Stimulated activated CD4-positive, alpha-beta T cell treated with anti-CD3 and anti-CD28 coated beads, Interleukin-1b, Interleukin-23, amount 100 ng/mL, for 1 hour (primary cell): ENCODE results near the gene COBLL1.

Experiments used
- DNase-seq, 2 donors: peaks; one replicate each; pipeline ENCODE4 v3.0.0-alpha.2; 2020; ENCODE audit warnings: low read depth in 2 of 2

The COBLL1 gene

DNA sequence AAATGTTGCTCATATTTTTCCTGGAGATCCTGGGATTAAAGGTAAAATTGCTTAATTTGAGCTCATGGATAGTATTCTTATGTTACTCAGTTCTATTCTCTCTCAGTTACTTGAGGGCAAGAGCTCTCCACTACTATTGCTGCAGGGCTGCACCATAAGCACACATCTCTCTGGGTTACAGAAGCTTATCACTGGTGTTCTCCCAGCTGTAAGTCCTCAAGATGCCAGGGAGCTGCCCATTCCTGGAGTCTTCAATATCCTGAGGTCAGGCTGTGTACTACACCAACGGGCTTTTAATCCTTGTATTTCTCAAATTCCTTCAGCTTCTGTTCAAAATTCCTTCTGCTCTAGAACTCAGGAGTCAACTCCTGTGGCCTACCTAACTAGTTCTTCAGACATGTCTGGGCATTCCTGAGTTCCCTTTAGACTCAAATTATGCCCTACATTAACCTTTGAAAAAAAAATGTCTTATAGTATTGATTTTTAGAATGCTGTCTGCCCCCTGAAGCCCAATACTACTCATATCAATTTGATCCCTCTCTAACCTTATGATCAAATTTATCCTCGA is 17.7 kb upstream of the COBLL1 start:
- no peak for DNase-seq

DNA sequence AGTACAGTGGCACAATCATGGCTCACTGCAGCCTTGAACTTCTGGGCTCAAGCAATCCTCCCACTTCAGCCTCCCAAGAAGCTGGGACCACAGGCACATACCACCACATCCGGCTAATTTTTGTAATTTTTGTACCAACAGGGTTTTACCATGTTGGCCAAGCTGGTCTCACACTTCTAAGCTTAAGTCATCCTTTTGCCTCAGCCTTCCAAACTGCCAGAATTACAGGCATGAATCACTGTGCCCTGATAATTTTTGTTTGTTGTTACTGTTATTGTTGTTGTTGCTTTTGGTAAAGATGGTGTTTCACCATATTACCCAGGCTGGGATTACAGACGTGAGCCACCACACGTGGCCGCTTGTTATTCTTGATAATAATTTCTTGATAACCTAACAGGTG is 10.5 kb upstream of the COBLL1 start:
- DNase-seq = no peak

DNA sequence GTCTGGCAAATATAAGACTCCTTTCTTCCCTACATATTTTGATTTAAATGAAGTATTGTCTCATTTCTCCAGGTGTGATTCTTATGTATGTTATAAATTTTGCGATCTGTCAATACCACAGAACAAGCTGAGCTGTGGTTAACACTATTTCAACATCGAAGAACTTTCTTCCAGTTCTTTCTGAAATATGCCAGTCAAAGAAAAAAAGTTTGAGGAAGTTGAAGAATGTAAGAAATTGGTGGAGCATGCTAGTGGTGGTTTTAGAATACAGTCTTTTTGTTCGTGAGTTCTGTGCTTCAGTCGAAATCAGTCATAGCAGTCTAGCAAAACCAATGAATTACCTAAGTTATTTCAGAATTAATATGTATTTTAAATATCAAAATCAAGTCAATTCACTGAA is 8.6 kb upstream of the COBLL1 start:
- no peak for DNase-seq

DNA sequence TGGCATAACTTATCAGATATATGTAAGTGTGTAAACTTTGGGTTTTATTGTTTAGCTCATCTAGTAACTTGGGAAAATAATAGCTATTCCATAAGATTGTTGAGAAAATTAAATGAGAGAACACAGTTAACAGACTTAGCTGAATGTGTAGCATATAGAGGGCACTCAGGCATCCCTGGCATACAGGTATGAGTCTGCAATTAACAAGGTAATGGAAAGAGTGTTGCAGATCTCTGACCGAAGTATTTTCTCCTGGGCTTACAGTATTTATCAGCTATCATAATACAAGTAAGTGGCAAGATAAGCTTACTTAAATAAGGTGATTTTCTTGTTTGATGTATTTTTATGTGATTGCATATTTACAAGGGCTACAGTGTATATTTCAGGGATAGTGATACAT is 7.9 kb upstream of the COBLL1 start:
- no peak for DNase-seq

DNA sequence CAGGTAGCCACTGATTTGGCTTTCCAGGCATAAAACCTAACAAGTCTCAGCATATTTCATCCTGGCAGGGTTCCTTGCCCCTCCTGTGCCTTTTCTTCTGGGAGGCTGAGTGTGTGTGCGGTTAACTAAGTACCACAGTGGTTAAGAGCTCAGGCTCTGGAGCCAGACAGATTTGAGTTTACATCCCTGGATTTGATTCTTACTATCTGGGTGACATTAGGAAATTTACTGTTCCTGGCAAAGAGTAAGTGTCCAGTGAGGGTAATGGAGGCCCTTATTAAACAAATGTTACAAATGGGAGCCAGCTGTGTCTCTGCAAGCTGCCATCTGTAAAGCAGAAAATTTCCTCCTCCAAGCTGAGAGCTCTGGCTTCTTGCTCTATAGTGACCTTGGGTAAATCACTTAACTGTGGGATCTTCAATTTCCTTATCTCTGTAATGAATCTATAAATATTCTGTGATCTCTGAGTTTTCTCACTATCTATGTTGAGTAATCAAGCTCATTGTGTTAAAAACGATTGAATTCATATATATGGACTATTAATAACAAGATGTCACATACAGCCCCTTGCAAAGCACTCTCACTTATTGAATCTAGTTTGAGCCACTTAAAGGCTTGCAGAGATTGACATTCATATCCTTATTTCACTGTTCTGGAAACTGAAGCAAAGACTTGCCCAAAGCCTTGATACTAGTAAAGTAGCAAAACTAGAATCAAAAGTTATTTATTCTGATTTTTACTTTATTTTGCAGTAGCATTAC is 6.5 kb upstream of the COBLL1 start:
- DNase-seq = no peak

DNA sequence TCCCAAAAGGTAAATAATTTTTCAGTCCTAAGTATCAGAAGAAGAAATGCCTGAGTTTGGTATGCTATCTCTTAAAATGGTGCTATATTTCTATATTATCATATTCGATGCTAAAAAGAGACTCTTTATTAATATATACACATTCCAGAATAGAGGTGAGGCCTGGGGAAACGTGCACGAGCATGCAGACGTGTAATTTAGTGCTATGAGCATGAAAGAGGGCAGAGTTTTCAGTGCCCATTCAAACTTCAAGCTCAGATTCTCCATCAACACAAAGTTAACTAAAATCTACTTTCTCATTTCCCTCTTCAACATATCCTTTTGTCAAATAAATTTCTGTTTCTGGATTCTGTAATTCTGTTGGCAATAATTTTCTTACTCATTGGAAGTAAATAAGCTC is 5.7 kb upstream of the COBLL1 start:
- no peak for DNase-seq

DNA sequence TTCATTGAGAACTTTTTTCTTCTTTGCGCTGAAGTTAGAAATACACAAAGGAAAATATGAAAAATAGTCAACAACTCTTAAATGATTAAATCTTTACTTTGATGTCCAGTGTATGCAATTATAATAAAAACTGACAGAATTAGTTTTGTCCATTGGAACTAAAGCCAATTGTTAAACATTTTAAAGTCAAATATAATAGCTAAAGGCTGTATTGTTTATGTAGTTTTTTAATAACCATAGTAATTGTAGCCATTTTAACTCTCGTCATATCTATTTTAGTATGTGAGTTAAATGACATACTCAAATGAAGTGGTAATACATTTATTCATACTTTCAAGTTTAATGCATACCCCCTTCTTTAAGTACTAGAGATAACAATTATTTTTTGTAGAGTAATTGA is 4.7 kb upstream of the COBLL1 start:
- DNase-seq = no peak

DNA sequence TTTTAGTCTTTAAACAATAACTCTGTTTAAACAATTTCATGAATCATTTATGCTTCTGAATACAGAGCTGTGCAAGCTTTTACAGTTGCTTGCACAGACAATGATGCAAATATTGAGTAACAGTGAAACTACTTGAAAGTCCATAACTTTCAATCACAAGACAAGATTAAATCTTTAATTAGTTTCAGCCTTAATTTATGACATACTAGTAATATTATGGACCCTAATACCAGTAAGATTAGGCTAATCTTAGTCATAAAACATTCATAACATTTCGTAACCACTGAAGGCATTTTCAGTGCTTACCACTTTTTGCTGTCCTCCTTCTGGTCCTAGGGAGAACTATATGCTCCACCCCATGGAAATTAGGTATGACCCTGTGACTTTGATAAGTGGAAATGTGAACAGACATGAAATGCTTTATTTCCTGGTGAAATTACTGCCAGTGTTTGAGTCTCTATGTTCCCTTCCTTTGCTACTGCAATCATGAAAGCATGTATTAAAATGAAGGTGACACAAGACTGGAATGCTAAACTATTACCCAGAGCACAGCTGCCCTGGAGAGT is 1.8 kb upstream of the COBLL1 start:
- DNase-seq = no peak

DNA sequence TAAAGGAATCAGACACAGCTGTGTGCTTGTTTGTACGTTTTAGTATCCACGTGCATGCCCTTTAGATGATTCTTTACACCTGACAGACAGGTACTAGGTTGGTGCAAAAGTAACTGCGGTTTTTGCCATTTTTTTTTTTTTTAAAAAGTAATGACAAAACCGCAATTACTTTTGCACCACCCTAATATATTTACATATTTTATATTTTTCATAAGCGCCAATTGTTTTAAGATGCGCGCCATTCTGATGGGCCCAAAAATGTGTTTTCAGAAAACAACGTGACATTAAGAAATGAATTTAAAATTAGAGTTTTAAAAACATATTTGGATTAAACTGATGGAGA is 972 bp upstream of the COBLL1 start:
- no peak for DNase-seq

DNA sequence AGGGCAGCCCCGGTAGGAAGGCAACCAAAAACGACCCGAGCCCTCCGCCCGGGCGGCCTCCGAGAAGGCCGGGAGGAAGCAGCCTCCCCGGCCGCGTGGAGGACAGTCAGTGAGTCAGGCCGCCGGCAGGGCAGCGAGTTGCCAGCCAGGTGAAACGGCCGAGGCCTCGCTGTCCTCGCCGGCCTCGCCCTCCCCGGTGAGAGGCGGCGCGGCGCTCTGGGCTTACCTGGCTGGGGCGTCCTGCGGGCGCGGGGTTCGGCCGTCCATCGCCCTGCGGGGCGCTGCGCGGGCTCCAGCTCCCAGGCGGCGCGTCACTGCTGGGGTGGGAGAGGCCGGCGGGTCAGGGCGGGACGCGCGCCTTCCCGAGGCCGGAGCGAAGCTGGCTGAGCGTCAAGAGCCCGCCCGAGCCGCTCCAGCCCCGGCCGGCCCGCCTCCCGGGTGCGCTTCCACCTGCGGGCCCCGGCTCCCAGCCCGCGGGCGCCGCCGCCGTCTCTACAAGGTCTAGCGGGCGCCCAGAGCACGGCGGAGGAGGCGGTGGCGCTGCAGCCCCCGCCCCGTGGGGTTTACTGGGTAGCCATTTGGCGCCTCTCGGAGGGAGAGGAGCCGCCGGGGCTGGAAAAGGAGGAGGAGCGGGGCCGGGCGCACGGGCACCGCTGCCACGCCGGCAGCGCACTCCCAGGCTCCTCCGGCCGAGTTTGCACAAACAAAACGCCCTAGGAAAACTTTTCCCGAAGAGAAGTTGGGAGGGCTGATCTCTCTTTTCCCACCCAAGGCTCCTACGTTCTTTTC is 499 bp downstream of the COBLL1 start:
- DNase-seq = no peak

DNA sequence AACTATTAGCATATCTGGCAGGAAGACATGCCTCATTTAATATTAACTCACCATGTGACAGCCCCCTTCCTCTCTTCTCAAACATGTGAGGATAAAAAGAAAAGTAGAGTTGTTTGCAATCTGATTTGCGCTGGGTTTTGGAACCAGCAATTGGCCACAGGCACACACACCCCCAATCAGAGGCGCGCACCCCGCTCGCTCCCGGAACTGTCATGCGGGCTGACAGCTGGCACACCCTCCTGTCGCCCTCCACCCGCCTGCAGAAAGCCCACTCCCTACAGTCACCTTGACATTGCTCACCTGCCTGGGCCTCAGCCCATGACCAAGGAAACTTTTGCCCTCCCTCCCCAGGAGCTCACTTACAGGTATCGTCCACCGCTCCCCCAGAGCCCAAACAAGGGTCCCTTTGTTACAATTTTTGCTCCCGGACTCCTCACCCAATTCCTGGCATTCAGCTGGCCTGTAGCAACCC is 1.1 kb downstream of the COBLL1 start:
- DNase-seq = no peak

DNA sequence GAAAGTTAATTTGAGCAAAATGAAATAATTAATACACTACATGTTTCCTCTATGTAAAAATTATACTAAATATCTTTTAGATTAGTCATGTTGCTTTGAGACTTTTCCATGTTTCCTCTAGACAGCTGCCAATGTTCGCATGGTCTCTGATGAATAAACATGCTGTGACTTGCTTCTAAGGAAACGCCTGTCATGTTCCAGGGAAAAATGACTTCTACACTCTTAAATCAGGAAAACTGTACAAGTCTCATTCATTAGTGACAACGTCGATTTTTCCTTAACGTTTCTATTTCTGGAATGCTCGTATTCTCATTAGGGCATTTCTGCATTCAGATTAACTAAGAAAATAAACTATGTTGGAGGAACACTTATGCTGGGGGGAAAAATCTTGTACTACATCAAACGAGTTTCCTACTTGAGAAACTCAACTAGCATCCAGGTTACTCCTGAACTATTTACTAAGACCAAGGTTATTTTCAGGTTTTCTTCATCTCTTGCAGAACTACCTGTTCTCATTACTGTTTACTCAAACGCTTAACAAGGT is 1.6 kb downstream of the COBLL1 start:
- DNase-seq = no peak

DNA sequence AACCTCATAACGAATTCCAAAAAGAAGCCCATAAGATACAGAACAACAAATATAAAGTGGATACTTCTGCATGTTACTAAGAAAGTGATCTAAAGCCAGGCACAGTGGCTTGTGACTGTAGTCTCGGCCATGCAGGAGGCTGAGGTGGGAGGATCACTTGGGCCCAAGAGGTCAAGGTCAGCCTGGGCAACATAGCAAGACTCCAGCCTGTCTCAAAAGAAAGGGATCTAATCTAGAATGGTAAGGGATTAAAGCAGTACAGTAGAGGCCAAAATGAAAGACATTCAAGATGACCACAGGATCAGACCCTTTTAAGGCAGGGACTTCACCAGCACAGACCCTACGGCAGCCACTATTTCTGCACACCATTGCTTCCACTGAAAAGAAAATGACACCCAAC is 3.8 kb downstream of the COBLL1 start:
- no peak for DNase-seq

DNA sequence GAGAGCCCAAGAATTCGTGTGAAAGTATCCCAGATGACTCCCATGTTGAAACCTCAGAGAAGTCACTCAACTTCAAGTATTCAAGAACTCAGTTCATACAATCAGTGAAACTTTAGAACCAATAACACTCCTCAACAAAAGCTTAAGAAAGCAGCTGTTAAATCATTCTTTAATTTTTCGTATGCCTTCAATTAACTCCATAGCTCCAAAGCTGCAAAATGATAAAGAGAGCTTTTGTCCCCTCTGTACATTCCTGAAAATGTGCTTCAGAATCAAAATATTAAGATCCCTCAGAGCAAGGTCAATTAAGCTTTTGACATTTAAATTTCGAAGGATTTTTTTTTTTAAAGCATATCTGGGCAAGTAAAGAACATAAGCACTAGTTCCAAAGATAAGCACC is 4.7 kb downstream of the COBLL1 start:
- DNase-seq = no peak

DNA sequence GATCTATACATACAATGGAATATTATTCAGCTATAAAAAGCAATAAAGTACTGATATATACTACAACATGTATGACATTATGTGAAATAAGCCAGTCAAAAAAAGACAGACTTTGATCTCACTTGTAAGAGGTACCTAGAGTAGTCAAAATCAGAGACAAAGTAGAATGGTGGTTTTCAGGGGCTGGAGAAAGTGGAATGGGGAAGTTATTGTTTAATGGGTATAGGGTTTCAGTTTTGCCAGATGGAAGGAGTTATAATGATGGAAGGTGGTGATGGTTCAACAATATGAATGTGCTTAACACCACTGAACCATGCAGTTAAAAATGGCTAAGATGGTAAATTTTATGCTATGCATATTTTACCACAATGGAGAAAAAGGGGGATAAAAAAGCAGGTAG is 6.3 kb downstream of the COBLL1 start:
- no peak for DNase-seq

DNA sequence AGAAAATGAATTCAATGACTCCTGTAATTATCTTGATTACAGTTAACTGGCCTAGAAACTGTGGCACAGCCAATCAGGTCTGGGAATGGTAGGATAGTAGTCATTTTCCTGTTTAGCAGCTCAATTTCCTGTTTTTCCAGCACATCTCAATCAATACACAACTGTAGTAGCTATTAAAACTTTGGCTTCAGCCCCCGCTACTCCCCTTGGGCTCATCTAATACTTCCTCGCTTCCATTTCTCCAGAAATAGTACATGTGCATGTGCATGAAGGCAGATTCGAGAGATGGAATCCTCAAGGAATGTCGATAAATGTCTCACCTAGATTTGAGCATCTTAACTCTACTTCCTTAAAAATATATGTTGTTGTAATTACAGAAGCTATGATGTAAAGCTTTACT is 9.7 kb downstream of the COBLL1 start:
- DNase-seq = no peak

DNA sequence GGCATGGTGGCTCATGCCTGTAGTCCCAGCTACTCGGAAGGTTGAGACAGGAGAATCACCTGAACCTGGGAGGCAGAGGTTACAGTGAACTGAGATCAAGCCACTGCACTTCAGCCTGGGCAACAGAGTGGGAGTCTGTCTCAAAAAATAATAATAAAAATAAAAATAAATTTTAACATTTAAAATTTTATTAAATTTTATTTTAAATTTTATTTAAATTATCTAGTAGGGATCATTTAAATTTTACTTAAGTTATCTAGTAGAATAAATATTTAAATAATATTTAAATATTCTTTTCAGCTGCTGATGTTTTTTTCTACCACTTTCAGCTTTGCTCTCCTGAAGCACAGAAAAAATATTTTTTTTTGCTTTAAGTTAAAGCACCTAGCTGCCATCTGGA is 10.4 kb downstream of the COBLL1 start:
- no peak for DNase-seq

DNA sequence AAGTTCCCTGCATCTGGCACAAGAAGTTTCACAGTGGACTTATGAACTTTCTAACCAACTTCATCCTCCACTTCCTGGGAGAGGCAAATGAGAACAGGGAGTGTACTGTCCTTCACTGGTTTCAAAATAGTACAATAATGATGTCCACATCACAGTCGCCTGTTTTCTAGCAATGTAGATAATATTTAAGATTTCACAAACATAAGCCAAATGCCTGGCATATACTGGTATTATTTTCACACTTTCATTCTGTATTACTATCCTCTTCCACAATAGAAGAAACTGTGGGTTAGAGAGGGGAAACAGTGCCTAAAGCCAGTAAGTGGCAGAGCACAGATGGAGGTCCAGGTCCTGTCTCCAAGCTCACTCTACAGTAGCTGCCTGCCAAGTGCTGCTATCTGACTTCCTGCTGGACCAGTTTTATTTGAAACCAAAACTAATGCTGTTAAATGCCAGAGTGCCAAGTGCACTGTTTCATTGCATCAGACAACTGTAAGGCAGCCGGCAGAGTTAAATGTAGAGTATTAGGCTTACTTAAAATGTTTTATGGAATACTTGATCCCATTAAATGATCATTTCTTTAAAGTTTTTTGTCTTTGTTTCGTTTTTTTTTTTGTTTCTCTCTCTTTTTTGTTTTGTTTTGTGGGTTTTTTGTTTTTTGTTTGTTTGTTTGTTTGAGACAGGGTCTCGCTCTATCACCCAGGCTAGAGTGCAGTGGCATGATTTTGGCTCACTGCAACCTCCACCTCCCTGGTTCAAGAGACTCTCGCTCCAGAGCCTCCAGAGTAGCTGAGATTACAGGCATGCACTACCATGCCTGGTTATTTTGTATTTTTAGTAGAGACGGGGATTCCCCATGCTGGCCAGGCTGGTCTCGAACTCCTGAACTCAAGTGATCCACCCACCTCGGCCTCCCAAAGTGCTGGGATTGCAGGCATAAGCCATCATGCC is 15.1 kb downstream of the COBLL1 start:
- DNase-seq = no peak

DNA sequence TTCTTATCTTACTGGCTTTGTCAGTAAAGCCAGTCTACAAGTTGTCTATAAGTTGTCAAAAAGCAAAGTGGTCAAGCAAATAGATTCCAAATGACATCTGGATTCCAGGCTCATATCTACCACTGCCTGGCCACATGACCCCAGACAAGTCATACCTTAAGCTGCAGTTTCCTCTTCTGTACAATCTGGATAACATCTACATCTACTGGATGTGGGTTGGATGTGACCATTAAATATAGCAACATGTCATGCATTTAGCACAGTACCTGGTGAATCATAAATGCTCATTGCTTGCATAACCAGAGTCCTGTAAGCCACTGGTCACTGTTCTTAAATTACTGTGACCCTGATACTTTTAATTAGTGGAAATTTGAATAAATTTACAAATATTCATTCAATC is 16.8 kb downstream of the COBLL1 start:
- no peak for DNase-seq

DNA sequence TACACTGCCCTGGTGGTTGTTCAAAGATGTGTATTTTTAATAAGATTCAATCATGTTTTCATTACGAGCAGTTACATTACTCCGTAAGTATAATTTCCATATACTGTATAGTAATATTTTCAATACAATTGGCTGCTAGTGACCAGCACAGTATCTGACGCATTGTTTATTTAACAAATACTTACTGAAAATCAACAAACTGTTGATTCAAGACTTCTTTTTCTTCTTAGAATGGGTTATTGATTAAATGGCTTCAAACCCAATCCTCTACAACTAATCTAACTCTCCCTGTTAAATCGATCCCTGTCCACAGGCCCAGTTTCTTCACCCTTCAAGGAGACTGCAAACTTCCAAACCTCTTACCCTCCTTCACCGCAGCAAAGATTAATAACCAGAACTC is 18.5 kb downstream of the COBLL1 start:
- no peak for DNase-seq

DNA sequence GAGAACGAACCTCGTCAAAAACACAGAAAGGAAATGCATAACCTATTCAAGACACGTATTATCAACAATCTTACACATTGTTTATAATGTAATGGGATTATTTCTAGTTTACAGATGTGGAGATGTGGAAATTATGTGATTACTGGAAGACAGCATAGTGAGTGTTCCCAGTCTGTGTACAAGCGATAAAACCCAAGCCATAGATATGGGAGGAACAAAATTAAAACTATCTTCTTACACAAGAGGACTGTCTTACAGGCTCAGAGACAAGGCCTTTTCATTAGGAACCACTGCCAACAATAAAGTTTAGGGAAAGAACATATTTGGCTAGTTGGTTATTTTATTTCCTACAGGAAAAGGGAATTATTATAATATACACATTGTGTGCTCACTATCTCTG is 20.3 kb downstream of the COBLL1 start:
- no peak for DNase-seq
